ENCODE data around the gene RBCK1.

DNA sequence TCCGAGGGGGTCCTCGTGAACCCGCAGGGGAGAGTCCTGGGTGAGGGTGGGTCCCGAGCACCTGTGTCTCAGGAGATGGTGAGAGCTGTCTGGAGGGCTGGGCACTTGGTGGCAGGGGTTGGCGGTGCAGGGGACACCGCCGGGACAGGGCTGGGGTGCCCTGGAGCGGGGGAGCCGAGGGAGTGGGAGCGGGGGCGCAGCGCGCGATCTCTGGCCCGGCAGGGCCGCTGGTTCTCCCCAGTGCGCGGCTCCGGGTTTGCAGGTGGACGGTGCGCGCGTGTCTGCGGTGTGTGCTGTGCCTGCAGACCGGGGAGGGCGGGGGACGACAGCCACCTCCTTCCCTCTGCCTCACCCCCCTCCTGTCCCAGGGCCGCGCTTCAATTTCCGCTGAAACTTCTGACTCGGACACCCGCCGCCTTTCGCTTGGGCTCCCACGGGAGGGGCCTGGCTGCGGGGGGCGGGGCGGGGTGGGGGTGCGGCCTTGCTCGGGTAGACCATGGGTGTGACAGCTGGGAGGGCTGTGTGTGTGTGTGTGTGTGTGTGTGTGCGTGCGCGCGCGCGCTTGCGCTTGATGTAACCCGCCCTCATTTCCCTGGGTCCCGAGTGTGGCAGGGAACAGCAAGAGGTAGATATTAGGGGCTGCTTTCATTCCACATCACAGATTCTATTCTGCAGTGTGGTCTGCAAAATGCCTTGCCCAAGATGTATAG is 26.4 kb upstream of the RBCK1 start:
- TF ChIP-seq EZH2 (IDR thresholded peaks at IDR 0.05) (no peak), POLR2AphosphoS5 (IDR thresholded peaks at IDR 0.05; ENCODE audit: borderline replicate concordance, low read depth, low read length) (0 out of 2 replicates have a peak, but pooled peaks have one; percentile 32), FOXP2 (optimal IDR thresholded peaks at IDR 0.05; ENCODE audit: control extremely low read depth, extremely low read length, insufficient read depth) (no peak)

Measured in SK-N-MC (cell line).